SK-N-SH (cell line): Measurements from ENCODE around the gene EXOC3L1. TPM values are rescaled to one million over a fixed set of nuclear protein-coding genes. Genes with fewer than 3 reads are reported as not detected.

ENCODE experiments used
- CTCF ChIA-PET: fragments of 300-600, 350-600 bp; formaldehyde crosslinking; extraction: SDS; loops from one replicate; lab custom pipeline; 2021; lab: Yijun Ruan, JAX
- POLR2A ChIA-PET: fragments of 350-600 bp; sonication (Branson Sonifier 250); formaldehyde crosslinking; extraction: SDS; loops from one replicate; lab custom pipeline; 2020; ENCODE audit warnings: antibody characterized with exemption, inconsistent platforms; lab: Yijun Ruan, JAX
- DNase-seq: peaks from one replicate; pipeline ENCODE4 v3.0.0; 2012
- H2AFZ ChIP-seq: fragments of 200-600 bp; sonication (generic); 2 replicates; pipeline ENCODE4 v1.8.1; 2016; ENCODE audit warnings: antibody characterized with exemption, mild to moderate bottlenecking, low read depth
- H3F3A ChIP-seq: fragments of 200-600 bp; sonication (generic); replicated peaks from 2 replicates; pipeline ENCODE3; 2016; ENCODE audit warnings: antibody characterized with exemption, mild to moderate bottlenecking; ENCODE audit not compliant: insufficient read depth
- H3K27ac ChIP-seq, 2 experiments: fragments of 200-500 bp in 1 of 2; fragments of 200-600 bp in 1 of 2; sonication (Bioruptor generic) in 1 of 2; sonication (generic), shearing (Covaris generic) in 1 of 2; 2 replicates each; pipeline versions ENCODE4 v1.5.1 to v1.6.1; 2014 to 2016; ENCODE audit warnings: low read depth in 2 of 2, inconsistent platforms in 1 of 2, low read length in 1 of 2, mild to moderate bottlenecking in 1 of 2, mixed read lengths in 1 of 2
- H3K27me3 ChIP-seq: fragments of 200-600 bp; sonication (generic), shearing (Covaris generic); 2 replicates; pipeline ENCODE4 v1.6.1; 2016; ENCODE audit warnings: mixed run types; ENCODE audit not compliant: insufficient read depth
- H3K36me3 ChIP-seq, 2 experiments: fragments of 200-500 bp in 1 of 2; fragments of 200-600 bp in 1 of 2; sonication (Bioruptor generic) in 1 of 2; sonication (generic) in 1 of 2; replicated peaks in 1 of 2; 2 replicates each; pipeline versions ENCODE3 to v1.5.1; 2014 to 2016; ENCODE audit warnings: low read length in 1 of 2, mild to moderate bottlenecking in 1 of 2; ENCODE audit not compliant: insufficient read depth in 2 of 2, control insufficient read depth in 1 of 2
- H3K4me1 ChIP-seq, 2 experiments: fragments of 200-500 bp in 1 of 2; fragments of 200-600 bp in 1 of 2; sonication (Bioruptor generic) in 1 of 2; sonication (generic), shearing (Covaris generic) in 1 of 2; 2 replicates each; pipeline versions ENCODE4 v1.5.1 to v1.6.1; 2014 to 2016; ENCODE audit warnings: low read depth in 1 of 2, low read length in 1 of 2, mixed run types in 1 of 2; ENCODE audit not compliant: insufficient read depth in 2 of 2, control insufficient read depth in 1 of 2
- H3K4me2 ChIP-seq: fragments of 200-600 bp; sonication (generic), shearing (Covaris generic); 2 replicates; pipeline ENCODE4 v1.6.1; 2017; ENCODE audit warnings: mixed run types
- H3K4me3 ChIP-seq, 2 experiments: fragments of 200-500 bp in 1 of 2; fragments of 200-600 bp in 1 of 2; sonication (Bioruptor generic) in 1 of 2; sonication (generic), shearing (Covaris generic) in 1 of 2; 2 replicates each; pipeline versions ENCODE4 v1.5.1 to v1.8.1; 2014 to 2016; ENCODE audit warnings: low read depth in 2 of 2, inconsistent platforms in 1 of 2, low read length in 1 of 2, mild to moderate bottlenecking in 1 of 2, mixed read lengths in 1 of 2, moderate library complexity in 1 of 2
- H3K79me2 ChIP-seq: fragments of 200-600 bp; sonication (generic); 2 replicates; pipeline ENCODE4 v1.8.1; 2017; ENCODE audit warnings: mild to moderate bottlenecking; ENCODE audit not compliant: insufficient read depth
- H3K9ac ChIP-seq: fragments of 200-600 bp; sonication (generic); 2 replicates; pipeline ENCODE4 v1.6.1; 2017; ENCODE audit warnings: mixed run types
- H3K9me2 ChIP-seq: fragments of 200-600 bp; sonication (generic); 2 replicates; pipeline ENCODE4 v1.6.1; 2017; ENCODE audit warnings: mixed run types
- H3K9me3 ChIP-seq: fragments of 200-600 bp; sonication (generic); 2 replicates; pipeline ENCODE4 v1.6.1; 2017; ENCODE audit warnings: mixed run types, mild to moderate bottlenecking, moderate library complexity
- H4K20me1 ChIP-seq: fragments of 200-600 bp; sonication (generic); 2 replicates; pipeline ENCODE4 v1.6.1; 2017; ENCODE audit warnings: mild to moderate bottlenecking, mixed run types; ENCODE audit not compliant: insufficient read depth
- ELF1 ChIP-seq: IDR thresholded peaks from 2 replicates; pipeline ENCODE4 v1.4.0; 2012
- EZH2phosphoT487 ChIP-seq: fragments of 200-600 bp; sonication (generic); IDR thresholded peaks from 2 replicates; pipeline ENCODE4 v1.6.1; 2017; ENCODE audit warnings: low read depth, mixed run types, mild to moderate bottlenecking, antibody characterized with exemption, moderate library complexity, borderline replicate concordance
- FOXJ3 ChIP-seq: sonication (generic); formaldehyde crosslinking; IDR thresholded peaks from 2 replicates; pipeline ENCODE4 v1.5.1; 2020; ENCODE audit warnings: mild to moderate bottlenecking, missing genetic modification reagents
- GABPA ChIP-seq: IDR thresholded peaks from 2 replicates; pipeline ENCODE4 v1.4.0; 2012; ENCODE audit warnings: low read depth, mild to moderate bottlenecking
- IRF3 ChIP-seq: fragments of 150-350 bp; IDR thresholded peaks from 2 replicates; pipeline ENCODE4 v1.6.1; 2016; ENCODE audit warnings: mild to moderate bottlenecking, low read depth, low read length
- JUND ChIP-seq: IDR thresholded peaks from 2 replicates; pipeline ENCODE4 v1.4.0; 2012
- MAX ChIP-seq: IDR thresholded peaks from 2 replicates; pipeline ENCODE4 v1.4.0; 2012; ENCODE audit warnings: low read depth
- NFIC ChIP-seq: IDR thresholded peaks from 2 replicates; pipeline ENCODE4 v1.4.0; 2012; ENCODE audit warnings: borderline replicate concordance
- PBX3 ChIP-seq: IDR thresholded peaks from 2 replicates; pipeline ENCODE4; 2012
- RFX5 ChIP-seq: IDR thresholded peaks from 2 replicates; pipeline ENCODE4 v1.6.1; 2012; ENCODE audit warnings: mild to moderate bottlenecking, improper control_type of control experiment, low read length
- SIN3A ChIP-seq: IDR thresholded peaks from 2 replicates; pipeline ENCODE4 v1.6.1; 2012; ENCODE audit warnings: low read depth, mild to moderate bottlenecking, low read length, moderate library complexity, borderline replicate concordance
- SMC3 ChIP-seq: IDR thresholded peaks from 2 replicates; pipeline ENCODE4 v1.6.1; 2012; ENCODE audit warnings: low read depth, low read length, improper control_type of control experiment
- USF2 ChIP-seq: fragments of 150-350 bp; IDR thresholded peaks from 2 replicates; pipeline ENCODE4 v1.6.1; 2017; ENCODE audit warnings: antibody characterized with exemption, low read length, low read depth, borderline replicate concordance
- YY1 ChIP-seq: IDR thresholded peaks from 2 replicates; pipeline ENCODE4 v1.4.0; 2012; ENCODE audit warnings: low read depth, mild to moderate bottlenecking
- ZBTB33 ChIP-seq: IDR thresholded peaks from 2 replicates; pipeline ENCODE4 v1.4.0; 2012; ENCODE audit warnings: low read depth, borderline replicate concordance
- WGBS: methylation state at CpG from one replicate; pipeline ENCODE4 v1.1.6; 2017; ENCODE audit warnings: low lambda C conversion rate; 5-methylcytosine and 5-hydroxymethylcytosine counted together
- polyA plus RNA-seq, 3 experiments: library from polyadenylated mRNA; depleted of rRNA; stranded (reverse); fragments of >200 nt; gene quantifications; 2 replicates each; pipeline ENCODE4 v1.2.3, GENCODE V29; 2012

The EXOC3L1 gene
- polyA plus RNA-seq, 1 of the 3 experiments (the other 2 are of a cell fraction) = 0.46 TPM

DNA sequence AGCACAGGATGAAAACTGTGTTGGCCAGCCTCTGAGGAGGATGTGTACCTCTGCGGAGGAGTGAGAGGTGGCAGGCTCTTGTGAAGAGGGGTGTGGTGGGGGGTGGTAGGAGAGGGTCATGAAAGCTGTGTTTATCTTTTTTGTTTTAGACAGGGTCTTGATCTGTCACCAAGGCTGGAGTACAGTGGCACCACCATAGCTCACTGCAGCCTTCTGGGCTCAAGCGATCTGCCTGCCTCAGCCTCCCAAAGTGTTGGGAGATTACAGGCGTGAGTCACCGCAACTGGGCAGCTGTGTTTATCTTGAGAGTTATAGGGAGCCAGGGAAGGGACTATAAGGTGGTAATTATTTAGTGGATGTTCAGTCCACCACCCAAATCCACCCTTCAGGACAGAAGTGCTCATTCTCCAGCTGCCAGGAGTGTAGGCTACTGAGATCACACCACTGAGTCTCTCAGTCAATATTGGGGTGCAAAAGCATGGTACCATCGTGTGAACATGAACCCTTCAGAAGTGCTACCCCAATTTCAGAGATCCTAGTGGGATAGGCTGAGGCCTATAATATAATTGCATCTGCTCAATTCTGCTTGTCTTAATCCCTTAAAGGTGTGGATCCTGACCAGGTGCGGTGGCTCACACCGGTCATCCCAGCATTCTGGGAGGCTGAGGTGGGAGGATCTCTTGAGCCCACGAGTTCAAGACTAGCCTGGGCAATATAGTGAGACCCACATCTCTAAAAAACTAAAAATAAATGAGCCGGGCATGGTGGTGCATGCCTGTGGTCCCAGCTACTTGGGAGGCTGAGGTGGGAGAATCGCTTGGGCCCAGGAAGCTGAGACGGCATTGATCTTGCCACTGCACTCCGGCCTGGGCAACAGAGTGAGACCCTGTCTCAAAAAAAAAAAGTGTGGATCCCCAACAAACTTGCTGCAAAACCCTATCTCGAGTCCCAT, 788 bp upstream of the EXOC3L1 start:
- 80% methylated on average over 13 of the region's 13 CpGs for WGBS

More for the DNA sequence above, 788 bp upstream of the EXOC3L1 start:
- H3K9me3 ChIP-seq = no peaks in the 10 kb centered on the region
- H3K27ac ChIP-seq = no peak overlapping the region
- H4K20me1 ChIP-seq = peaks cover 21% of the 10 kb centered on the region
- peaks cover 22 to 27% of the 10 kb centered on the region in 2 experiments for H3K4me1 ChIP-seq
- H3K79me2 ChIP-seq = peaks cover 41% of the 10 kb centered on the region
- ChIA-PET POLR2A (interaction anchor here (1.2 kb wide), 1 partner anchor 30 kb away, joined by 3 read pairs; no protein-coding TSS in a partner anchor), CTCF (interaction anchor here (1.4 to 3.5 kb wide), 3 partner anchors 35 to 213 kb away, joined by 3 to 11 read pairs (median 9); no protein-coding TSS in a partner anchor)
- H3K27me3 ChIP-seq = no peaks in the 10 kb centered on the region
- no peak overlapping the region; the same call in 1 of the 2 replicates for H3K4me2 ChIP-seq
- TF ChIP-seq ZBTB33 = no peak
- no peak for TF ChIP-seq NFIC
- TF ChIP-seq GABPA = no peak
- TF ChIP-seq EZH2phosphoT487 = no peak
- TF ChIP-seq USF2 = no peak
- TF ChIP-seq YY1 = no peak
- TF ChIP-seq SMC3 = no peak
- no peak for TF ChIP-seq FOXJ3 (CRISPR knock-in tag)
- TF ChIP-seq PBX3 = no peak
- TF ChIP-seq SIN3A = no peak
- TF ChIP-seq ELF1 = no peak
- TF ChIP-seq JUND = no peak
- TF ChIP-seq IRF3 = no peak
- TF ChIP-seq RFX5 = no peak
- no peak for TF ChIP-seq MAX
- H3K36me3 ChIP-seq = peaks cover 12 to 27% of the 10 kb centered on the region in 2 experiments
- H2AFZ ChIP-seq = no peak overlapping the region
- H3F3A ChIP-seq = peaks cover 24% of the 10 kb centered on the region
- H3K4me3 ChIP-seq = no peak overlapping the region
- no peak for DNase-seq
- H3K9ac ChIP-seq = no peak overlapping the region
- no peaks in the 10 kb centered on the region for H3K9me2 ChIP-seq
